Measurements from ENCODE around the gene RBM38.

Gene RBM38

GRCh38 chr20:57404006-57404405, 12.8 kb downstream of the RBM38 start:
- no peak for DNase-seq (ENCODE audit: low read depth in 2 of 2)

DNA sequence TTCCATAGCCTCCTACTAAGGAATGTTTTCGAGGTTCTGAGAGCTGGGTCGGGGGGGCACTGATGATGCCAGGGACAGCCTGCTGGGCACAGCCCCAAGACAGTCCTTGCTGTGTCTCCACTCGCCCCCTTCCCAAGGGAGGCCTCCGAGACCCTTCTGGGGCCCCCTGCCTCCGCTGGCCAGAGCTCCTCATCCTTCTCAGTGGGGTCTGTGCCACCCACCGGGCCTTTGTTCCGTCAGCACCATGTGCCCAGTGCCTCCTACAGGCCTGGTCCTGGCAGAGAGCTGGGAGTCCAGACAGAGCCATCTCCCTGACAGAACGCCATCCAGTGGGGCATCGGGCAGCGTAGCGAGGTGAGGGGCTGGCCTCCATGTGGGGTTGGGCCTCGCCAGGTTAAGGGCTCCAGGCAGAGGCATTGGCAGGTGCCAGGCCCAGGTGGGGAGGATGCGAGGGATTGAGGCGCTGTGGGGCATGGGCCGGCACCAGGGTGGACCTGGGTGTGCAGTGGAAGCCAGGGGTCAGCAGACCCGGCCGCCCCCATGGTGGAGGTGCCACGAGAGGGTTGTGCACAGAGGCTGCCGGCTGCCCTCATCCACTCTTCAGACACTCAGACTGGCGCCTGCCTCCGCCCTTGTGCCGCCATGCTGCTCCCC, 13.3 kb downstream of the RBM38 start:
- no peak for DNase-seq (ENCODE audit: low read depth in 2 of 2)

DNA sequence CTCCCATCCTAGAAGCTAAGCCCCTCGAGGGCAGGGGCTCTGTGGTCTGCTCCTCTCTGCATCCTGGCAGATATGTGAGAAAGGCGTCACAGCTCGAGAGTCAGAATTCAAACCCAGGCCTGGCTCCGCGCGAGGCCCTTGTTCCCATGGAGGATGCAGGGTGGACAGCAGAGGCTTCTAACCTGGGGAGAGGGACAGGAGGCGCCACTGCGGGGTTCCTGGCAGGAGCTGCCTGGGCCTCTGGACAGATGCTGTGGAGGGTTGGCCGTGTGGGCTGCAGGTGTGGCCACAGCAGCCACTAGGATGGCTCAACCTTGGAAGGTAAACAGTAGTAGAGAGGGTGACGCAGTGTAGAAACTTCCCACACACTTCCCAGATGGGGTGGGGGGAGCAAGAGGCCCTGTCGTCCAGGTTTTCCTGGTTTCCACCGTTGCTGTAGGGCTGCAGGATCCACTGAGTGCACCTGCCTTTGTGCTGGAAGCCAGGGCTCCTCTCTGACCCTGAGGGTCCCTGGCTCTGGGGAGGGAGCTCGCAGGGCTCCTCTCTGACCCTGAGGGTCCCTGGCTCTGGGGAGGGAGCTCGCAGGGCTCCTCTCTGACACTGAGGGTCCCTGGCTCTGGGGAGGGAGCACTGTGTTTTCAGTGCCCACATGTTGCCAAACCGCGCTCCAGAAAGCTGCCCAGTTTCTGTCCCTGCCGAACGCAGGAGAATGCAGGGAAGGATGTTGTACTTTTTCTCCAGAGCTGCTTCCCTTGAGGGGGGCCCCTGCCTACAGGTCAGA, 14.2 kb downstream of the RBM38 start:
- DNase-seq (ENCODE audit: low read depth in 2 of 2), result no peak

DNA sequence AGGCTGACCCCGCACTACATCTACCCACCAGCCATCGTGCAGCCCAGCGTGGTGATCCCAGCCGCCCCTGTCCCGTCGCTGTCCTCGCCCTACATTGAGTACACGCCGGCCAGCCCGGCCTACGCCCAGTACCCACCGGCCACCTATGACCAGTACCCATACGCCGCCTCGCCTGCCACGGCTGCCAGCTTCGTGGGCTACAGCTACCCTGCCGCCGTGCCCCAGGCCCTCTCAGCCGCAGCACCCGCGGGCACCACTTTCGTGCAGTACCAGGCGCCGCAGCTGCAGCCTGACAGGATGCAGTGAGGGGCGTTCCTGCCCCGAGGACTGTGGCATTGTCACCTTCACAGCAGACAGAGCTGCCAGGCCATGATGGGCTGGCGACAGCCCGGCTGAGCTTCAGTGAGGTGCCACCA, 16.4 kb downstream of the RBM38 start:
- no peak for DNase-seq (ENCODE audit: low read depth in 2 of 2)

DNA sequence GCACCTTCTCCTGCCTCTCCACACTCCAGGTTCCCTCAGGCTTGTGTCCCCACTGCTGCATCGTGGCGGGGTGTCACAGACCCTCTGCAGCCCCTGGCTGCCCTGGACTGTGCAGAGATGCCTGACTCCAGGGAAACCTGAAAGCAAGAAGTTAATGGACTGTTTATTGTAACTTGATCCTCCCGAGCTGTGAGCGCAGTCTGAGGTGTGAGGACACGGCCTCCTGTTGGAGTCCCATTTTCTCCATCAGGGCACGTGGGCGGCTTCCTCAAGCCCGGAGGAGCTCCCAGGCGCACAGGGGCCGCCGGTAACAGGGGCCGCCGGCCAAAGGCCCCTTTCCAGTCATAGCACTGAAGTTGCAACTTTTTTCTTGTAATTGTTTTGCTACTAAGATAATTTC, 16.9 kb downstream of the RBM38 start:
- no peak for DNase-seq (ENCODE audit: low read depth in 2 of 2)

DNA sequence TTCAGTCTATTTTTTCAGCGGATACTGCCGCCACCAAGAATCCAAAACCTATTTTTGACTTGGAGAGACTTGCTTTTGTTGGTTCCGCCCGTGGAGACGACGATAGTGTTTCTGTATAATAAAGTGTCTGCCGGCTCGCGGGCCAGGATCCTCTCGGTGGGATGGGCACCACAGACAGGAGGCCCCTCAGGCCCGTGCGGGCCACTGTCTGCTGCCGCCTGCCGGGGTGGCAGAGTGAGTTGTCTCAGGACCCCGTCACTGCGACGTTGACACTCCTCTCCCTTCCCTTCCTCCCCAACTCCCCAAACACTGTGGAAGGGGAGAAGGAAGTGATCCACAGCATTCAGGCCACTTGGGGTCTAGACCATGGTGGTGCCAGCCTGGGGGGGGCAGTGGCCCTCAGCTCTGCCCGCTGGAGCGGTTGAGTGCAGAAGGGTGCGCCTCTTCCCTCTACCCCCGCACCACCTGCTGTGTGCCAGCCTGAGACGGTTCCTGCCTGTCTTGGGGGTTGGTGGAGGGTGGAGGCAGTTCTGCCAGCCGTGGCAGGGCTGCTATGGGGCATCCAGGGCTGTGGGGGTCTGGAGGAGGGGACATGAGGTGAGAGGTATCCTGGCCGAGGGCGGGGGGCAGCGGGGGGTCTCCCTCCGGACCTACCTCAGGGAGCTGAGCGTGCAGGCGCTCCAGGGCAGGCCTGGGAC, 17.5 kb downstream of the RBM38 start:
- no peak for DNase-seq (ENCODE audit: low read depth in 2 of 2)

GRCh38 chr20:57409316-57409671, 18.1 kb downstream of the RBM38 start:
- no peak for DNase-seq (ENCODE audit: low read depth in 2 of 2)

GRCh38 chr20:57409672-57410397, 18.6 kb downstream of the RBM38 start:
- no peak for DNase-seq (ENCODE audit: low read depth in 2 of 2)

- DNase-seq (ENCODE audit: low read depth in 2 of 2), result no peak
These were observed 19.3 kb downstream of the RBM38 start for GRCh38 chr20:57410398-57410920.

- DNase-seq (ENCODE audit: low read depth in 2 of 2), result no peak
These were observed 19.7 kb downstream of the RBM38 start for GRCh38 chr20:57410924-57411323.

DNA sequence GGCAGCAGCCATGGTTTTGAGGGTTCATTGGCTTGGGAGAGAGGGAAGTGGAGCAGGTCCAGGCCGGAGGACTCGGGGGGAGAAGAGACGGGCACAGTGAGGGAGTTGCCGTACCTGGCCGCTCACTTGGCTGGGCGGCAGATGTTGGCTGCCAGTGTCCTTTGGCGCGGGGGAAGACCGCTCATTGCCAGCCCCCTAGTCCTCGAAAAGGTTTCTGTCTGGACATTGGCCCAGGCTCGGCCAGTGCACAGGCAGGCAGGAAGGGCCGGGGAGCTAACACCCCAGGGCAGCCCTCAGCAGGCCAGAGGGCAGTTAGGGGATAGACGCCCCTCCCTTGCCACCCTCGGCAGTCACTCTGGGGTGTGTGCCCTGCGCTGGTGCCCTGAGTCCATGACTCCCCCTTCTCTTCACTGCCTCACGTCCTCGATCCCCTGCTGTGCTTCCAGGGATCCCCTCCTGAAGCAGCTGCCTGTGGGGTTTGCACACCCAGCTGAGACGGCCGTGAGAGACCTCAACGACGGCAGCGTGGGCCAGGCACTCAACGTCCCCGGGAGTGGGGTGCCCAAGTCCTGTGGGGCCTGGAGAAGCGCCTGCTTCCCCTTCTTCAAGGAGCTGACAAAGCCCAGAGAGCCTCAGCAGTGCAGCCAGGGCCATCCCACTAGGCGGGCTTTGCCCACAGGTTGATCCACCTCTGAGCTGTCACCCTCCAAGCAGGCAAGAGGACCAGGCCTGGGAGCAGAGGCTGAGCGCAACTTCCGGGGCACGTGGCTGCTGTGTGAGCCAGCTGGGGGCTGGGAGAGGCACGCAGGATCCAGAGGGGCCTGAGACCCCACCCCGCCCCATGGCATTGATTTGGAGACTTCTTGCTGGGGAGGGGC, 20.4 kb downstream of the RBM38 start:
- no peak for DNase-seq (ENCODE audit: low read depth in 2 of 2)

GRCh38 chr20:57412347-57413029, 21.3 kb downstream of the RBM38 start:
- DNase-seq (ENCODE audit: low read depth in 2 of 2), result no peak

GRCh38 chr20:57413986-57414385, 22.8 kb downstream of the RBM38 start:
- no peak for DNase-seq (ENCODE audit: low read depth in 2 of 2)

DNA sequence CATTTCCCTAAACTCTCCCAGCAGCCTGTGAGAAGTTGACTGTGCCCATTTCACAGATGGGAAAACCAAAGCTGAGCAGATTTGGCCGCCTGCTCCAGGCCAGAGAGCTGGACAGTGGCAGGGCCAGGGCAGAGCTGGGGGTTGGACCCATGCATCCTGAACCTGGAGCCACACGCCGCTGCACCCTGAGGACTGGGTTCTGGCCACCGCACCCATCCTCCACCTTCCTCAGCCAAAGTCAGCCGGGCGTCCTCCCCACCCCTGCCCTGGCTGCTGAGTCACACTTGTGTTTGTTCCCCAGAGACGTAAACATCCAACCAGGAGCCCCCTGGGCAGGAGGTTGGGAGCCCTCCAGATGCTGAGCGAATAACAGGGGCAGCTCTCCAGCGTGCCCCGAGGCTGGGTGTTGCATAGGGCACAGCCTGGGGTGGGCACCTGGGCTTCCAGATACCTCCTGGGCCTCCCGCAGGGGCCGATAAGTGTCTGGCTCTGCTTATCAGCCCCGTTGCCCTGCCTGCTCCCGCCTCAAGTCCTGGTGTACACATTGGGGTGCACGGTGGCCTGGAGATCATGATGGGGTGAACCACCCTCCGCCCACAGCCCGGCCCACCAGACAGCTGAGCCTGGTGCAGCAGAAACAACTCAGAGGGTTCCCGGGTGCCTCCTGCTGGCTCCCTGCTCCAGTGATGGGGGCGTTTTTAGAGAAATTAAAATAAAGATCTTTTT, 23.8 kb downstream of the RBM38 start:
- DNase-seq (ENCODE audit: low read depth in 2 of 2), result no peak

DNA sequence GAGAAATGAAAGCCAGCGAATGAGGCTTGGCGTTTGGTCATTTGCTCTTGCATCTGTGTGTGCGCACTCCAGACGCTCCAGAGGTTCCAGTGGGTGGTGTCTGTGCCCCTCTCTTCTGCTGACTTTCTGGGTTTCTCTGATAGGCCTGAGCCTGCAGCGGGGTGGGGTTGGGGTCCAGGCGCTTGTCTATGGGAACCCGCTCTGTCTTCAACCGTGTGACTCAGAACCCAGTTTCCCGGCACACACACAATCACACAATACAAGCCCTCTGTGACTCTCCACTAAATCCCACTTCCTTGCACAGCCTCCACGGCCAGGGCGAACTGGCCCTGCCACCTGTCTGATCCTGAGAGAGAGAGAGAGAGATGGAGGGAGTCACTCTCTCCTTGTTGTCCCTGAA, 24.6 kb downstream of the RBM38 start:
- DNase-seq (ENCODE audit: low read depth in 2 of 2), result no peak

DNA sequence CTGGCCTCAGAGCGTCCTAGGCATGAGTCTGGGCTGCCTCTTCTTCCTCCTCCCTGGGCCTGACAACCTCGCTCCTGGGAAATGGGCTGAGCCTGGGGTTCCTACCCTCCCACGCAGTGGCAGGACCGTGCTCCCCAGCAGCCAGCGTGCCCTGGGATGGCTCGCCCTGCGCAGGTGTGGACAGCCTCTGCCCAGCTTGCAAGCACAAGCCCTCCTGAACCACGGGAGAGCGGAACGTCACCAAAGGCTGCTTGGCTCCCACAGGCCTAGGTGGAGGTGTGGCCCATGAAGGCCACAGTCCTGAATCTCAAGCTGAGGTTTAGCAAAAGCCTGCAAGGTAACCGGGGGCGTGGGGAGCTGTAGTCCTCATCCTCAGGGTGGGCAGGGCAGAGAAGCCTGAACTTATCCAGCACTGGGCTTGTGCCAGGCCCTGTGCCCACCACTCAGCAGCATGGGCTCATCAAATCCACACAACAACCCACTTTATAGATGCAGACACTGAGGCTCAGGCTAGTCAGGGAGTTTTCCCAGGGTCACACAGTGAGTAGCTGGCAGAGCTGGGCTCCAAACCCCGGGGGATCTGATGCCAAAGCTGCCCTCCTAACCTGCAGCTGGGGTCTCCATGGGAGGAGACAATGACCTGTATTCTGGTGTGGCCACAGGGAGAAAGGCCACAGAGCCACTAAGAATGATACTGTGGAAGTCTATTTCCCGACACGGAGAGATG, 25.3 kb downstream of the RBM38 start:
- DNase-seq (ENCODE audit: low read depth in 2 of 2), result no peak

GRCh38 chr20:57417051-57417689, 26.0 kb downstream of the RBM38 start:
- no peak for DNase-seq (ENCODE audit: low read depth in 2 of 2)
